ENCODE measurements around the gene PAX7.

PAX7 gene

DNA sequence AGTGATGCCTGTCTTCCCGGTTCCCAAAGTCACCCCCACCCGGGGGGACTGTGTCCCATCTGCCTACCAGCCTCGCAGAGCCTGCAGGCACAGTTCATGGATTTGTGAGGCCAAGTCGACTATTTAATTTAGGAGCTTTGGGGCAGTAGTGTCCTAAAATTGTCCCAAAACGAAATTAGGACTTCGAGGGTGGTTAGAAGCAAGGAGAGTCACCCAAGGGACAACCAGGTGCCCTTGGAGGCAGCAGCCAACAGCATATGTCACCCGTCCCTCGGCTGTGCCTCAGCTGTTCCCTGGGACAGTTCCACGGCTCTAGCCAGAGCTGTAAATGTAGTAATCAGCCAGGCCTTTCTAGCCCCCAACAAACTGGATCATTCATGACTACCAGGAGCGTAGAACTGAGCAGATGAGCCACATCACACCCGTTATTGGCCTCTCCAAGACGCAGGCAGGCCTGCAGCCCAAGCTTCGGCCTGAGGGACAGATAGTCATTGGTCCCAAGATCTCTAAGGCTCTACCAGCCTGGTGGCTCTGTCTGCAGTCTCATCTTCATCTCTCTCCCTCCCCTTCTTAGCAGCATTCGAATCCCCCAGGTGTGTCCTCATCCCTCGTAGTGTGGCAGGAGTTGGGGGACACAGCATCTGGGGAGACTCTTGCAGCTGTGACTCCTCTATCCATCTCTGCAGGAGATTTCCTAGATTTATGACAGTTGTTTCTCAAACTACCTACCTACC is 2.9 kb downstream of the PAX7 start:
- H3K4me3 ChIP-seq (ENCODE audit: low read depth, low read length), result no peak overlapping the region
- TF ChIP-seq, protein P1, sequence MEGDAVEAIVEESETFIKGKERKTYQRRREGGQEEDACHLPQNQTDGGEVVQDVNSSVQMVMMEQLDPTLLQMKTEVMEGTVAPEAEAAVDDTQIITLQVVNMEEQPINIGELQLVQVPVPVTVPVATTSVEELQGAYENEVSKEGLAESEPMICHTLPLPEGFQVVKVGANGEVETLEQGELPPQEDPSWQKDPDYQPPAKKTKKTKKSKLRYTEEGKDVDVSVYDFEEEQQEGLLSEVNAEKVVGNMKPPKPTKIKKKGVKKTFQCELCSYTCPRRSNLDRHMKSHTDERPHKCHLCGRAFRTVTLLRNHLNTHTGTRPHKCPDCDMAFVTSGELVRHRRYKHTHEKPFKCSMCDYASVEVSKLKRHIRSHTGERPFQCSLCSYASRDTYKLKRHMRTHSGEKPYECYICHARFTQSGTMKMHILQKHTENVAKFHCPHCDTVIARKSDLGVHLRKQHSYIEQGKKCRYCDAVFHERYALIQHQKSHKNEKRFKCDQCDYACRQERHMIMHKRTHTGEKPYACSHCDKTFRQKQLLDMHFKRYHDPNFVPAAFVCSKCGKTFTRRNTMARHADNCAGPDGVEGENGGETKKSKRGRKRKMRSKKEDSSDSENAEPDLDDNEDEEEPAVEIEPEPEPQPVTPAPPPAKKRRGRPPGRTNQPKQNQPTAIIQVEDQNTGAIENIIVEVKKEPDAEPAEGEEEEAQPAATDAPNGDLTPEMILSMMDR (IDR thresholded peaks at IDR 0.05; ENCODE audit: borderline replicate concordance, insufficient read depth, low read depth, low read length), result no peak

DNA sequence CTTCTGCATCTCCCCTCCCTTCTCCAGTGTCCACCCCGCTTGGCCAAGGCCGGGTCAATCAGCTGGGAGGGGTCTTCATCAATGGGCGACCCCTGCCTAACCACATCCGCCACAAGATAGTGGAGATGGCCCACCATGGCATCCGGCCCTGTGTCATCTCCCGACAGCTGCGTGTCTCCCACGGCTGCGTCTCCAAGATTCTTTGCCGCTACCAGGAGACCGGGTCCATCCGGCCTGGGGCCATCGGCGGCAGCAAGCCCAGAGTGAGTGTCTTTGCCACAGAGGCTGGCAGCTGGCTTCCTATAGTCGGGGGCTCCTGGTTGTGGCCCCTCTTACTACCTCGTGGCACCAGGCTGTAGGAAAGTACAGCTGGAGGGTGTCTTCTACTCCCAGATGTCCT is 3.6 kb downstream of the PAX7 start:
- TF ChIP-seq, protein P1 (IDR thresholded peaks at IDR 0.05; ENCODE audit: borderline replicate concordance, insufficient read depth, low read depth, low read length), result no peak
- no peak overlapping the region for H3K4me3 ChIP-seq (ENCODE audit: low read depth, low read length)

DNA sequence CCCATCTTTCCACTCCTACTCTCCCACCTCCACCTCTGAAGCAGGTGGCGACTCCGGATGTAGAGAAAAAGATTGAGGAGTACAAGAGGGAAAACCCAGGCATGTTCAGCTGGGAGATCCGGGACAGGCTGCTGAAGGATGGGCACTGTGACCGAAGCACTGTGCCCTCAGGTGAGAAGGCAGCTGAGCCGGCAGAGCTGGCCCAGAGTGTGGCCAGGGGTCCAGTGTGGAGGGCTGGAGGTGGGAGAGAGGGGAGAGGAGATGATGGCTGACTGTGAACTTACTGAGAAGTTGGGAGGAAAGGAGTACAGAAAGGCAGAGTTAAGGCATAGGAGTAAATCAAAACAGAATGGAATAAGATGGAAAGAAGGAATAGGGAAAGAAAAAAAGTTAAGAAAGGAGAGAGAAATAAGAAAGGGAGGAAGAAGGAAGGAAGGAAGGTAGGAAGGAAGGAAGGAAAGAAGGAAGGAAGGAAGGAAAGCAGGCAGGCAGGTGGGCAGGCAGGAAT is 4.5 kb downstream of the PAX7 start:
- TF ChIP-seq, protein P1 (IDR thresholded peaks at IDR 0.05; ENCODE audit: borderline replicate concordance, insufficient read depth, low read depth, low read length), result no peak
- H3K4me3 ChIP-seq (ENCODE audit: low read depth, low read length), result no peak overlapping the region

DNA sequence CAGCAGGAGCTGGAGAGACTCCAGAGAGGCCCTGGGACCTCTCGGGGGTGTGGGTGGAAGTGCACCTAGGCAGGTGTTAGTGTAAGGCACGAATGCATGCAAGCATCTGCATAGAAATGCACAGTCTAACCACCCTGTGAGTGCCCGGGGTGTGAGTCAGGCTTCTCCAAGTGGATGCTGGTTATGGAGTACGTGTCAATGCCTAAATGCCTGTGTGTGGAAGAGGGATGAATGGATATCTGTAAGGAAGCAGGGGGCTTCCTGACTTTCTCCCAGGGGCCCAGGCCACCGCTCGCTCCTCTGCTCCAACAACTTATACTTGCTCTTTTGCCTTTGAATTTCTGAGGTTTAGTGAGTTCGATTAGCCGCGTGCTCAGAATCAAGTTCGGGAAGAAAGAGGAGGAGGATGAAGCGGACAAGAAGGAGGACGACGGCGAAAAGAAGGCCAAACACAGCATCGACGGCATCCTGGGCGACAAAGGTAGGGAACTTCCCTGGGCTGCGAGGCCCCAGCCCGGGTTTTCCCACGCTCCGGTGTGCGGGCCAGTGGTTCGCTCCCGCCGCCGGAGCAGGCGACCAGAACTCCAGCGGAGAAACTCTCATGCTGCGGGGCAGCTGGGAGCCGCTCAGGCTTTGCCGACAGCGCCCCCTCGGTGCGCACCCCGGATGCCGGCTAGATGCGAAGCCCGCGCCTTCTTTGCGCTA is 5.4 kb downstream of the PAX7 start:
- no peak overlapping the region for H3K4me3 ChIP-seq (ENCODE audit: low read depth, low read length)
- TF ChIP-seq, protein P1 (IDR thresholded peaks at IDR 0.05; ENCODE audit: borderline replicate concordance, insufficient read depth, low read depth, low read length), result no peak

DNA sequence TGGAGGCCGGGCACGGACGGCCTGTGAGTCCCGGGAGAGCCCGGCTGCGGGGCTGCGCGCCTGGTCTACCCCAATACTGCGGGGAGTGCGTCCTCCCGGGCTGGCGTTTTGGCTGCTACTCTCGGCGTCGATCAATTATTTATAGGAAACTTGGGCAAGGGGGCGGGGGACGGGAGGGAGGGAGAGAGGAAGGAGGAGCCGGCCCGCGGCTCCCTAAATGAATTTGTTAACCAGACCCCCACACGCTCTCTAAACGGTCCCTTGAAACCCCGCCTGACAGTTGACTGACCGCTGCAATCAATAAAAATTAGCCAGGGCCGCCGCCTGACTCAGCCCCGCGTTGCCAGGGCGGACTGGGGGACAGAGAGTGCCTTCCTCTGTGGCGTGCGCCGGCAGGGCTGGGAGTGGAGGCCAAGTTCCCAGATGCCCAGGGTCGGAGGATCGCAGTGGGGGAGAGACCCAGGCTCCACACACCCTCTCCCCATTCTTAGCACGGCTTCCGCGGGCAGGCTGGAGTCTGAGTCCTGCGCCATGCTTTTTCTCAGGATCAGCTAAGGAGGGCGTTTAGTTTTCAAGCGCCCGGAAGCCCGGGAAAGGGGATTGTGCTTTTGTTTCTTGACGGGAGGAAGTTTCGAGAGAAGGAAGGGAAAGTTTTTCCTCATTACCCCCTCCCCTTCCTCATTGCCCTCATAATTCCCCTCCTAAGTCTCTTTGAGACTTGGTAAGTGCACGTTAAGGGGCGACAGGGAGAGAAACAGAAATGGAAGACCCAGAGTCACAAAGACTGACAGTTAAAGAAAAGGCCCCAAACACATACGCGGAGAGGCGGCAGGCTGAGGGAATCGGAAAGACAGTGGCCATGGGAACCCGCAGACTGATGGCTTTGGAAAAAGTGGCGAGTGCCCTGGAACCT is 6.2 kb downstream of the PAX7 start:
- TF ChIP-seq, protein P1 (IDR thresholded peaks at IDR 0.05; ENCODE audit: borderline replicate concordance, insufficient read depth, low read depth, low read length), result no peak
- no peak overlapping the region for H3K4me3 ChIP-seq (ENCODE audit: low read depth, low read length)

DNA sequence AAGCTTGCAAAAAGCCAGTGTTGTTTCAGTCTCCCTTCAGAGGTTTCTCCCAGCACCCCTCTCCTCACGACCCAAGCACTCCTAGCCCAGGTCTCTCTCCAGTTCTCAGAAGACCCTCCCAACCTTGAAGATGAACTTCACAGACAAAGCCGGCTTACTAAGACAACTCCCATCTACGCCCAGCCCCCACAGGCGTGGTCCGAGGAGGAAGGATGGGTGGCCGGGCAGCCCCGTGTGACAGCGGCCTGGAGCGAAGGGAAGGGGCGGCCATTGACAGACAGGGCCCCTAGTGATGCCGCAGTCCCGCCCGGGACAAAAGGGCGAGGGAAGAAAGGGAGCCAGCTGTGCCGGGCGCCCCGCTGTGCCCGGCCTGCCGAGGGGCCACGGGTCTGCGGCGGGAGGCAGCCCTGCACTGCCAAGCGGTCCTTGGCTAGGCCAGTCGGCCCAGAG is 6.9 kb downstream of the PAX7 start:
- H3K4me3 ChIP-seq (ENCODE audit: low read depth, low read length), result no peak overlapping the region
- TF ChIP-seq, protein P1 (IDR thresholded peaks at IDR 0.05; ENCODE audit: borderline replicate concordance, insufficient read depth, low read depth, low read length), result no peak
